NOMO-1 treated with dmso at 0.1 percent for 144 hours (cell line): Measurements from ENCODE around the gene GRID2.

Source experiments
- DNase-seq: peaks from one replicate; lab custom pipeline; 2025; ENCODE audit not compliant: unreplicated experiment; lab: John Stamatoyannopoulos, UW

Gene GRID2

DNA sequence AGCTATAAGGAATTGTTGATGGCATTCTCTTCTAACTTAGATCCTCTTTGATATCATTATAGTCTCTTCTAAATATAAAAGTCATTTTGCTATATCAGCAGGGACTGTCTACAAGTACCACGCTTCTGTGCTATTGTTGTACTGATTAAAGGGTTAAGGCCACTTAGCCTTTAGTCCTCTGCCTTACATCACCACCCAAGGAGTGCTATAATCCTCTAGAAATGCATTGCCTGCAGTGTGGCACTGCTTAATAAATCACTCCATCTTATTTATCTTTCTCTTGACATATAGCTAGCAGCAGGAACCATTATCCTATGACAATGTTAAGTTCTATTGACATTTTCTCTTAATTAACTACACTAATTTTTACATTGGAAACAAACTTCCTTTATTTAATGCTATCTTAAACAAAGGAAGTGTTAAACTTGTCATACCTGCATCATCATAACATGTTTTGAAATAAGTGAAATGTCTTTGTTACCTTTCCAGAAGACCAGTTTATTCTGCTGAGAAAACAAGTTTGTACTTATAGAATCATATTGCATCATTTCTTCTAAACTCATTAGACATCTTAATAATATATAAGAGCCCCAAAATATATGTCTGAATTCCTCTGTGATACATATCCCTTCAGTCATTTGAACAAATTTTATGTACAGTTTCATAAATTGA is 1163.9 kb downstream of the GRID2 start:
- no peak for DNase-seq

GRCh38 chr4:93469560-93469959 is 1165.8 kb downstream of the GRID2 start:
- no peak for DNase-seq

DNA sequence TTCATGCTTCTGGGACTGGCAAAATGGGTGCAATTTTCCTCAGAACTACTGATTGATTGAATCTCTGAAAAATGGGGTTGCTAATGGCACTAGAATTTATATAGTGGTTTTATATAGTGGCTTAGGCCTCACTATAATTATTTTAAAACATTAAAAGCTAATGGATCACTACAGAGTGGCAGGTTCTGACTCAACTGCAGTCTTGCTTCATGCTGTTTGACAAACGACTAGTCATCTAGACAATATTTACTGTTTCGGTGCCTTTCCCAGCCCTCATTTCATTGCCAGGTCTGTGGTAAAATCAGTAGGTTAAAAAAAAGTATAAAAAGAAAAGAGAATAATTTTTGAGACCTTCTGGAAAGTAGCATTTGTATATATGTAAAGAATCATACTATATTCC is 1172.0 kb downstream of the GRID2 start:
- no peak for DNase-seq

DNA sequence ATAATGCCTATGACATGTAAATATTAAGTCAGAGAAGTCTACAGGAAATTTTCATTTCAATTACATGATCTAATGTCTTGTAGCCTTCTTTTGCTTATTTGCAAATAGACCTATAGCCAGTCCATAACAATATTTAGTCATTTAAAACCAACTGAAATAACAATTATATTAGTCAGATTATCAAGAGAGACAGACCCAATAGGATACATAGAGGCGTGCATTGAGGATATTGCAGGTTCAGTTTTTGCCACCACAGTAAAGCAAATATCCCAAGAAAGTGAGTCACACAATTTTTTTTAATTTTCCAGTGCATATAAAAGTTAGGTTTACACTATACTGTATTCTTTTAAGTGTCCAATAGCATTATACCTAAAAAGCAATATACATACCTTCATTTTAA is 1175.0 kb downstream of the GRID2 start:
- no peak for DNase-seq

GRCh38 chr4:93480452-93480851 is 1176.7 kb downstream of the GRID2 start:
- no peak for DNase-seq

GRCh38 chr4:93495346-93495745 is 1191.6 kb downstream of the GRID2 start:
- no peak for DNase-seq

DNA sequence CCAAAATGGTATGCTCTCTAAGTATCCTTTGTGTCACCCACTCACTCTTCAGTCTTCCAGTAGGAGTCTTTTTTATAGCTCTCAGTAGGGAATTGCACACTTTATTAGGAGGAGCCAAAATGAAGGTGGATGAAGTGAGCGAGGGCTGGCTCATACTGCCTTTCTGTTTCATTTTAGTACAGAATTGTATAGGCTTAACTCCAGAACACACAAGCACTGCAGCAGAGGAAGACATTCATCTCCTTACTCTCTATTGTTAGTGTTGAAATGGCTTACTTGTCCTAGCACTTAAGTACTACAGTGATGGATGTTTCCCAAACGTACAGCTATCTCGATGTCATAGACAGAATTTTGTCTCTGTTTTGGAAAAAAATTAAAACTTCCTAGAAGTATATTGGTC is 1197.5 kb downstream of the GRID2 start:
- DNase-seq = no peak

- DNase-seq = no peak
Measured at GRCh38 chr4:93501946-93502345, 1198.2 kb downstream of the GRID2 start.

DNA sequence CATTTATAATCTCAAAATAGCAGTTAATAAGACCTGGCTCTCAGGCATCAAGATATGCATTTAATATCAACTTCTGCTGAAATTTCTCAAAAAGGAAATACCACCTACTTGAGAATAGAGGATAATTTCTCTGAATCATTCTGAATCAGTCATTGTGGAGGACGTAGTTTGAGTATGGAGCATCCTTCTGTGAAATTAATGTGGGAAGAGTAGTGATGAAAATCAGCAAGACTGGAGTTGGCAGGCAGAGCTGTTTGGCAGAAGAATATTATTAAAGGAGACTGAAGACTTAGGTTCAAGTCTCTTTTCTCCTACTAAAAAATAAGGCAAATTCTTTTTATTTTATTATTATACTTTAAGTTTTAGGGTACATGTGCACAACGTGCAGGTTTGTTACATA is 1199.2 kb downstream of the GRID2 start:
- no peak for DNase-seq

GRCh38 chr4:93513851-93514250 is 1210.1 kb downstream of the GRID2 start:
- DNase-seq = no peak

GRCh38 chr4:93515208-93515607 is 1211.4 kb downstream of the GRID2 start:
- no peak for DNase-seq

DNA sequence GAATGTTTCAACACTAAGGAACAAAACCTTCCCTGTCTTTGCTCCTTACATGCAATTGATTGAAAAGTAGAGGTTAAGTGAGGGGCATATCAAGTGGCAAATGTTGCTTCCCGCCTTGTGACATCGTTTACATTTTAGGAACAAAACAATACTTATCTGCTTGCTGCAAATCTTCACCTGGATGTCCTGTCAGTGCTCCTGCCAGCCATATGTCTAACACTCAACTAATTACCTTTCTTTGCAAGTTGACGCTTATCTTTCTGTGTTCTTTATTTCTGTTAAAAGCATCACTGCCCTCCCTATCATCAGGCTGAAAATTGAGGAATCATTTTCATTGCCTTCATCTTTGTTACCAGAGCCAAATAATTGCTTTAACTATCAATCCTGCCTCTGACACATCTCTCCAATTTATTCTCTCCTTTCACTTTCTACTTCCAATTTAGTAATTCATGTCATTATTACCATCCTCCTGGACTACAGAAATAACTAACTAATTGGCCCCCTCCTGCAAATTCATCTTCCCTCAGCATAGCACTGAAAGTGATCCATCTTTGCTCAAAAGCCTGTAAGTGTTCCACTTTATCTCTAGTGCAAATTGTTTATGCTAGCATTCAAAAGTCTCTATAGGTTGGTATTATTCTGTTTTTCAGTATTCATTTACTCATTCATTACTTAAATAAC is 1226.1 kb downstream of the GRID2 start:
- no peak for DNase-seq

- DNase-seq = no peak
Measured at GRCh38 chr4:93532234-93532633, 1228.5 kb downstream of the GRID2 start.

DNA sequence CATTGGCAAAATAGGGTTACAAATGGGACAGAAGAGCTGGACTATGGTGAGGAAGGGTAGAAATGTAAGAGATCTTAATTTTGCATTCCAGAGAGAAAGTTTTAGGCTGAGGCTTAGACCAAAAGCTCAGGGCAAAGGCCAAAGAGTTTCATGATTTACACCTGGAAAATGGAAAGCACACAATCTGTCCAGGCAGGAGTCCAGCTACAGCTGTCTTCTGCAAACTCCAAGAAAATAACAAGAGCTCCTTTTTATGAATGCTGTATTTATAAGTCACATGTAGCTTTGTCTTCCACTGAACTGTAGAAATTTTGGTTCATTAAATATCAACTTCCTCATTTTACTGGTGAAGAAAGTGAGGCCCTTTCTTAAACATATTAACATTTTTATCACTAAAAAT is 1236.8 kb downstream of the GRID2 start:
- no peak for DNase-seq

GRCh38 chr4:93561842-93562241 is 1258.1 kb downstream of the GRID2 start:
- no peak for DNase-seq

GRCh38 chr4:93568758-93569157 is 1265.0 kb downstream of the GRID2 start:
- no peak for DNase-seq

- no peak for DNase-seq
Measured at GRCh38 chr4:93573285-93573684, 1269.5 kb downstream of the GRID2 start.

GRCh38 chr4:93578942-93579341 is 1275.2 kb downstream of the GRID2 start:
- DNase-seq = no peak

DNA sequence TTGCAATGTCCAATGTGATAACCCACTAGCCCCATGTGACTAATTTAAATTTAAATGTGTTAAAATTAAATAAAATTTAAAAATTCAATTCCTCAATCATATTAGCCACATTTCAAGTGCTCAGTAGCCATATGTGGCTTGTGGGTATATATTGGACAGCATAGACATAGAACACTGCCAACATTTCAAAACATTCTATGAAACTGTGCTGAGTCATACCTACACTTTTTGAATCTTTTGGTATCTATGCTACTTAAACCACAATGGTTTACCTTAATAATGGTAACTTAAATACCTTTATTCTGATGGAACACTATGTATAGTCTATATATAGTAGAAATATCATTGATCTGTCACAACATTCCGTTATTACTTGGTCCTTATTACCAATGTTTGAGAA is 1301.4 kb downstream of the GRID2 start:
- no peak for DNase-seq

- no peak for DNase-seq
Measured at GRCh38 chr4:93617606-93618005, 1313.8 kb downstream of the GRID2 start.

DNA sequence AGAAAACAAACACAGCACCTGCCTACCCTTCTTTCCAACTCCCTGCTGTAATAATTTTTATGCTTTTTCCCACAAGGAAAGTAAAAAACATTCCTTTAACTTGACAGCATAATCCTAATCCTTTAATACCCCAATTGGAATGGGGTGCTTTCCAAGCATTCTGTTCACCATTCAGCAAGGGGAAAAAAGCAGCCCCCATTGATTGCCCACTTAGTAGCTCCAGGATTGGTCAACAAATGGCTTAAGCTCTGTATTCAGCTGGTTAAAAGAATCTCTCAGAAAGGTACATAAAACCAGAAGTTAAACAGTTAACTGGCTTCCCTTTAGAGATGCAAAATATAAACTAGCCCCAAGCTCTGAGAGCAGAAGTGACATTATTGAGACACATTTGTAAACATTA is 1330.0 kb downstream of the GRID2 start:
- no peak for DNase-seq

- DNase-seq = no peak
Measured at GRCh38 chr4:93635943-93636342, 1332.2 kb downstream of the GRID2 start.

DNA sequence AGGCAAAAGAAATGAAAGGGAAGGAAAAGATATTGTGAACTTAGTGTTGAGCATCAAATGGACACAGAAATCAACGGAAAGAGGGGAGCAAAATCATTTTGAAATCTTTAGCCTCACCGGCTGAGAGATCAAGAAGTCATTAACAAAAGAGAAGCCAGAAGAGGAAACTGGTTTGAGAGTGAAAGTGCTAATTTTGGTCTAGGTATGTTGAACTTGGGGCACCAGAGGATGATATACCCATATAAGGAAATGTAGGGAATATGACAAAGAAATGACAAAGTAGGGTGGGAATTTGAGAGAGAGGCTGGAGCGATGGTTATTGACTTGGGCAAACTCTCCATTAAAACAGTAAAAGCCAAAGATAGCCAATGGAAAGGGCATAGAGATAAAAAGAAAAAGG is 1341.4 kb downstream of the GRID2 start:
- no peak for DNase-seq
